Activated CD4-positive, alpha-beta memory T cell treated with anti-CD3 and anti-CD28 coated beads for 36 hours (primary cell): ENCODE results near the gene ADAMTS3. TPM values are rescaled to one million over a fixed set of nuclear protein-coding genes. Genes with fewer than 3 reads are reported as not detected.

Experiments used
- CTCF ChIA-PET: fragments of 350-600 bp; sonication (Branson Sonifier 250); formaldehyde crosslinking; loops from one replicate; lab custom pipeline; 2021; ENCODE audit warnings: antibody characterized with exemption, inconsistent platforms; lab: Charles Lee
- POLR2A ChIA-PET: fragments of 350-600 bp; sonication (Branson Sonifier 250); formaldehyde crosslinking; loops from one replicate; lab custom pipeline; 2021; ENCODE audit warnings: antibody characterized with exemption; lab: Charles Lee
- DNase-seq: peaks from one replicate; pipeline ENCODE4 v3.0.0-alpha.2; 2020
- H3K27ac Mint-ChIP-seq: one replicate; pipeline ENCODE4 v1.8.0; 2021; ENCODE audit warnings: mixed read lengths
- H3K27me3 Mint-ChIP-seq: one replicate; pipeline ENCODE4 v1.8.0; 2021; ENCODE audit warnings: mixed read lengths
- H3K36me3 Mint-ChIP-seq: one replicate; pipeline ENCODE4 v1.8.0; 2021; ENCODE audit warnings: mixed read lengths
- H3K4me1 Mint-ChIP-seq: one replicate; pipeline ENCODE4 v1.8.0; 2021; ENCODE audit warnings: low read depth, mixed read lengths
- H3K4me3 Mint-ChIP-seq: one replicate; pipeline ENCODE4 v1.8.0; 2021; ENCODE audit warnings: mild to moderate bottlenecking, mixed read lengths
- H3K9me3 Mint-ChIP-seq: one replicate; pipeline ENCODE4 v1.8.0; 2021; ENCODE audit warnings: mixed read lengths
- intact Hi-C: fragments of 100-400 bp; cut with micrococcal nuclease; formaldehyde crosslinking; loops from one replicate; pipeline ENCODE4 v1.15.1; 2023
- total RNA-seq, 2 experiments: library from RNA; stranded (reverse); gene quantifications; one replicate each; pipeline ENCODE4 v1.2.3, GENCODE V29; 2021

ADAMTS3 gene
- total RNA-seq, 2 experiments from 2014 or later, result not detected

GRCh38 chr4:72500214-72500613, 68.8 kb downstream of the ADAMTS3 start:
- Mint-ChIP-seq H3K27me3 (no peaks in the 10 kb centered on the region), H3K4me3 (no peak overlapping the region), H3K9me3 (peaks cover 2% of the 10 kb centered on the region), H3K27ac (no peak overlapping the region), H3K4me1 (no peaks in the 10 kb centered on the region), H3K36me3 (no peaks in the 10 kb centered on the region)
- ChIA-PET CTCF (no interaction called here), POLR2A (no interaction called here)
- DNase-seq, result no peak
- intact Hi-C loops, result no loop called here

DNA sequence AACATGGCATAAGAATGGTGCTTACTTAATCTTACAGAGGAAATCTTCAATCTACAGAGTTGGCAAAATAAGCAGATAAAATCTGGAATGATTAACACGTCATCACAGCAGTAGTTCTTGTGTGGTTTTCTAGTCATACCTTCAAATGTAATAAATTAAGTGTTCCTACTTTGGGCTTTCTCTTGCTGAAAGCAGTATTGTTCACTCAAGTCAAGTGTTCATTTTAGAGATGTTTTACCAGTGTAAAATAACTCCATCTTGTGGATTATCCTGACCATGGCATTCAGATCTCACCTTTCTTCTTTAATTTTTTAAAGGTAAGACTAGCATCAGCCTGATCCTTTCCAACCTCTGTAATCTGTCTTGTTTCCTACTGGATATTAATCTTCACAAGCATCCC, 72.9 kb downstream of the ADAMTS3 start:
- CTCF ChIA-PET, result no interaction called here
- no peak for DNase-seq
- Mint-ChIP-seq H3K27me3 (no peaks in the 10 kb centered on the region), H3K4me1 (no peaks in the 10 kb centered on the region), H3K27ac (no peak overlapping the region), H3K4me3 (no peak overlapping the region), H3K36me3 (no peaks in the 10 kb centered on the region), H3K9me3 (peaks cover 15% of the 10 kb centered on the region)
- POLR2A ChIA-PET, result no interaction called here
- intact Hi-C loops, result no loop called here

GRCh38 chr4:72494156-72494555, 74.9 kb downstream of the ADAMTS3 start:
- Mint-ChIP-seq H3K36me3 (no peaks in the 10 kb centered on the region), H3K9me3 (peaks cover 13% of the 10 kb centered on the region), H3K27ac (no peak overlapping the region), H3K27me3 (no peaks in the 10 kb centered on the region), H3K4me3 (no peak overlapping the region), H3K4me1 (no peaks in the 10 kb centered on the region)
- CTCF ChIA-PET, result no interaction called here
- POLR2A ChIA-PET, result no interaction called here
- intact Hi-C loops, result no loop called here
- DNase-seq, result no peak

DNA sequence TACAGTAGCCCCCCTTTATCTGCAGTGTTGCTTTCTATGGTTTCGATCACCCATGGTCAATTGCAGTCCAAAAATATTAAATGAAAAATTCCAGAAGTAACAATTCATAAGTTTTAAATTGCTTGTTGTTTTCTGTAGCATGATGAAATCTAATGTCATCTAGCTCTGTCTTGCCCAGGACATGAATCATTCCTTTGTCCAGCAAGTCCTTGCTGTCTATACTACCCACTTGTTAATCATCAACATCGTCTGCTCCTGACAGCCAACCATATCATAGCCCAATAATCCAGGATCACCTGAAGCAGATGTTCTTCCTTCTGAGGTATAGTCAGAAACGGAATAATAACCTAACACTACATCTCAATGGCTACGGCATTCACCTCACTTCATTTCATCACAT, 79.8 kb downstream of the ADAMTS3 start:
- Mint-ChIP-seq H3K27ac (no peak overlapping the region), H3K9me3 (peaks cover 5% of the 10 kb centered on the region), H3K27me3 (no peaks in the 10 kb centered on the region), H3K36me3 (no peaks in the 10 kb centered on the region), H3K4me3 (no peak overlapping the region), H3K4me1 (no peaks in the 10 kb centered on the region)
- no peak for DNase-seq
- ChIA-PET CTCF (no interaction called here), POLR2A (no interaction called here)
- intact Hi-C loops, result no loop called here

DNA sequence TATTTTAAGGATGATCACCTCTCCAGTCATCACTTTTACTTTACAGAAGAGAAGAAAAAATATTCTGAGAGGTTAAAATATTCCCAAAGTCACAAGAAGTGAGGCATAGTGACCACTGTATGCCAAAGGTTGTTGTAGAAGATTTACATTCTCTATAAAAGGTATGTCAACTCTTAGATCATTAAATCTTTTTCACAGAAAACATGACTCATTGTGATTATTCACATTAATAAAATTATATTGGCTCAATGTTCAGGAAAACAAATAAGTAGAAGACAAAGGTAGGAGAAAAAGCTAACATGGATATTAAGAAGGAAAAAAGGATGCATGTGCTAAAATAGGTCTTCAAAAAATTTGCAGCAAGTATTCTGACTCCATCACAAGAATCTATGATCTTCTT, 82.0 kb downstream of the ADAMTS3 start:
- Mint-ChIP-seq H3K9me3 (no peaks in the 10 kb centered on the region), H3K4me1 (no peaks in the 10 kb centered on the region), H3K4me3 (no peak overlapping the region), H3K36me3 (no peaks in the 10 kb centered on the region), H3K27me3 (no peaks in the 10 kb centered on the region), H3K27ac (no peak overlapping the region)
- POLR2A ChIA-PET, result no interaction called here
- intact Hi-C loops, result no loop called here
- no peak for DNase-seq
- CTCF ChIA-PET, result no interaction called here

DNA sequence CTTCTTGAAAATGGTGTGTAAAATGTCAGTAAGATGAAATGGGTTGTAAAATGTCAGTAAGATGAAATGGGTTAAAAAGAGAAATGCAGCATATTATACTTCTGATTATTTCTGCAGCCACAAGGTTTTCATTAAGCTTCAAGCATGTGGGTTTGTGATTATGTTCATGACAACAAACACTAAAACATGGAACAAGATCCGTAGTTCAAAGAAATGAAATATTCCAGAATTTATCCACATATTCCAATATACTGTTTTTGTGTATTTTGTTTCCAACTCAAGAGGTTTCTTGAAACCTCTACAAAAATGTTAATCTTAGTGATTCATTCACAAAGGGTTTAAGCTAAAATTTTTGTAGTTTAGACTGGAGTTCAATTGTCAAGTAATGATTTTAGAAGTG, 84.0 kb downstream of the ADAMTS3 start:
- Mint-ChIP-seq H3K36me3 (no peaks in the 10 kb centered on the region), H3K4me3 (no peak overlapping the region), H3K27me3 (no peaks in the 10 kb centered on the region), H3K9me3 (no peaks in the 10 kb centered on the region), H3K27ac (no peak overlapping the region), H3K4me1 (no peaks in the 10 kb centered on the region)
- ChIA-PET POLR2A (no interaction called here), CTCF (no interaction called here)
- intact Hi-C loops, result no loop called here
- DNase-seq, result no peak

- POLR2A ChIA-PET, result no interaction called here
- no peak for DNase-seq
- Mint-ChIP-seq H3K27me3 (no peaks in the 10 kb centered on the region), H3K27ac (no peak overlapping the region), H3K36me3 (no peaks in the 10 kb centered on the region), H3K4me3 (no peak overlapping the region), H3K9me3 (peaks cover 3% of the 10 kb centered on the region), H3K4me1 (no peaks in the 10 kb centered on the region)
- intact Hi-C loops, result no loop called here
- CTCF ChIA-PET, result no interaction called here
These were observed 95.6 kb downstream of the ADAMTS3 start for GRCh38 chr4:72473434-72473900.

GRCh38 chr4:72471816-72472215, 97.2 kb downstream of the ADAMTS3 start:
- ChIA-PET POLR2A (no interaction called here), CTCF (no interaction called here)
- no peaks in the 10 kb centered on the region for H3K9me3 Mint-ChIP-seq
- H3K27ac Mint-ChIP-seq, result no peak overlapping the region
- H3K4me1 Mint-ChIP-seq, result no peaks in the 10 kb centered on the region
- H3K4me3 Mint-ChIP-seq, result no peak overlapping the region
- no peaks in the 10 kb centered on the region for H3K27me3 Mint-ChIP-seq
- intact Hi-C loops, result no loop called here
- DNase-seq, result no peak
- no peaks in the 10 kb centered on the region for H3K36me3 Mint-ChIP-seq

DNA sequence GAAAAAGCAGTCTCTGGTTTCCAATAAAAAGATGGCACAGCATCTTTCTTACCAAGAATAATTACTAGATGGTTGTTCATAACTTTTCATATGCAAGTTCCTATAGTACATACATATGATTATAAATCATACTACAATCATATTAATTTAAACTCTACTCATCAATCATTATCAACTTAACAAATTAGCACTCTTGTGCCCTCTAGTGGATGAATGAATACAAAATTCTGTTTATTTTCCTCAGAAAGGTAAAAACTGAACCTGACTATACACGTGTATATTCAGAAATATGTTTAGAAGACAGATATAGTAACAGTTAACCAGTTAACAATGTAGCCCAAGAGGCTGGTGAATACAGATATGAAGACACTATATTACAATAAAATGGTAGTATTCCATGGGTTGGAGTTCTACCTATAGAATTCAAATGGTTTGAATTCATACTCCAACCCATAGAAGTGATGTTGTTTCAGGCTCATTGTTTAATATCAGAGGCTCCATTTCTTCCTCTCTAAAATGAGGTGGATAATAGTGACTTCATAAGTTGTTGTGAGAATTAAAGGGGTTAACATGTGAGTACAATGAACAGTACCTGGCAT, 100.0 kb downstream of the ADAMTS3 start:
- Mint-ChIP-seq H3K9me3 (no peaks in the 10 kb centered on the region), H3K4me3 (no peak overlapping the region), H3K36me3 (no peaks in the 10 kb centered on the region), H3K27ac (no peak overlapping the region), H3K27me3 (no peaks in the 10 kb centered on the region), H3K4me1 (no peaks in the 10 kb centered on the region)
- intact Hi-C loops, result loop anchor here (1.0 kb wide), 1 partner anchor 143 kb away; no protein-coding TSS in a partner anchor
- CTCF ChIA-PET, result interaction anchor here (1.5 to 2.2 kb wide), 2 partner anchors 142 to 143 kb away, joined by 5 to 8 read pairs; no protein-coding TSS in a partner anchor
- POLR2A ChIA-PET, result no interaction called here
- no peak for DNase-seq

GRCh38 chr4:72467633-72468032, 101.4 kb downstream of the ADAMTS3 start:
- Mint-ChIP-seq H3K36me3 (no peaks in the 10 kb centered on the region), H3K4me3 (no peak overlapping the region), H3K4me1 (no peaks in the 10 kb centered on the region), H3K9me3 (no peaks in the 10 kb centered on the region), H3K27ac (no peak overlapping the region), H3K27me3 (no peaks in the 10 kb centered on the region)
- ChIA-PET CTCF (interaction anchor here (2.2 kb wide), 1 partner anchor 141 kb away, joined by 8 read pairs; no protein-coding TSS in a partner anchor), POLR2A (no interaction called here)
- DNase-seq, result no peak
- intact Hi-C loops, result no loop called here

- POLR2A ChIA-PET, result no interaction called here
- H3K4me1 Mint-ChIP-seq, result no peaks in the 10 kb centered on the region
- no peaks in the 10 kb centered on the region for H3K9me3 Mint-ChIP-seq
- no peak overlapping the region for H3K27ac Mint-ChIP-seq
- no peak overlapping the region for H3K4me3 Mint-ChIP-seq
- DNase-seq, result no peak
- CTCF ChIA-PET, result no interaction called here
- no peaks in the 10 kb centered on the region for H3K27me3 Mint-ChIP-seq
- H3K36me3 Mint-ChIP-seq, result no peaks in the 10 kb centered on the region
- intact Hi-C loops, result no loop called here
These were observed 105.3 kb downstream of the ADAMTS3 start for GRCh38 chr4:72463724-72464123.

DNA sequence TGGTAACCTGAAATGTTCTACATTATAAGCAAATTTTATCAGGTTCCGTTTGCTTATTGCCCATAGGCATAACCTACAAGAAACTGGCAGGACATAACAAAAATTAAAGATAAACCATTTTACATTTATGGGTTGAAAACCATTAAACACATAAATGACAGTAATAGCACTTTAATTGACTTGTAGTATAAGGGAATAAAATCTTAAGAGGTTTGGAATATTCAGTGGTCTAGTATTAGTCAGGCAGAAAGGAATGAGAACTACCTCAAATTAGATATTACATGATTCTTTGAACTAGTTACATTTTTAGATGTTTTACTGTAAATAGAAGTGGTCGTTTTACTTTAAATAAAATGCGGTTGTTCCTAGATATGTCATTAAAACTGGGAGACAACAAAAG, 111.9 kb downstream of the ADAMTS3 start:
- Mint-ChIP-seq H3K27ac (no peak overlapping the region), H3K27me3 (no peaks in the 10 kb centered on the region), H3K9me3 (peaks cover 4% of the 10 kb centered on the region), H3K4me3 (no peak overlapping the region), H3K36me3 (no peaks in the 10 kb centered on the region), H3K4me1 (no peaks in the 10 kb centered on the region)
- ChIA-PET CTCF (no interaction called here), POLR2A (no interaction called here)
- intact Hi-C loops, result no loop called here
- DNase-seq, result no peak

GRCh38 chr4:72451349-72451748, 117.7 kb downstream of the ADAMTS3 start:
- no peak overlapping the region for H3K4me3 Mint-ChIP-seq
- ChIA-PET POLR2A (no interaction called here), CTCF (no interaction called here)
- no peak overlapping the region for H3K27ac Mint-ChIP-seq
- no peaks in the 10 kb centered on the region for H3K36me3 Mint-ChIP-seq
- H3K4me1 Mint-ChIP-seq, result no peaks in the 10 kb centered on the region
- no peaks in the 10 kb centered on the region for H3K27me3 Mint-ChIP-seq
- no peak for DNase-seq
- intact Hi-C loops, result no loop called here
- H3K9me3 Mint-ChIP-seq, result peaks cover 4% of the 10 kb centered on the region
